ENCODE results near the gene GMCL1.
"Not testable (repeated sequence)": the region's sequence is repeated elsewhere in the genome, so short reads cannot be mapped to it uniquely, and the experiment has no call there.

The GMCL1 gene

GRCh38 chr2:69801745-69802290 is 27.6 kb upstream of the GMCL1 start:
- H3K9me3 ChIP-seq (ENCODE audit: low read depth, low read length): no peaks in the 10 kb centered on the region
- H3K4me3 ChIP-seq: no peak overlapping the region
- H3K9ac ChIP-seq (ENCODE audit: insufficient read length): no peak overlapping the region
- TF ChIP-seq EZH2 (IDR thresholded peaks at IDR 0.05) (no peak), POLR2AphosphoS5 (IDR thresholded peaks at IDR 0.05; ENCODE audit: borderline replicate concordance, low read depth, low read length) (no peak), FOXP2 (optimal IDR thresholded peaks at IDR 0.05; ENCODE audit: control extremely low read depth, extremely low read length, insufficient read depth) (no peak)
- no peak overlapping the region for H3K27ac ChIP-seq
- H3K36me3 ChIP-seq (ENCODE audit: insufficient read depth, low read length): no peaks in the 10 kb centered on the region
- DNase-seq (ENCODE audit: low read depth, low spot score): no peak

DNA sequence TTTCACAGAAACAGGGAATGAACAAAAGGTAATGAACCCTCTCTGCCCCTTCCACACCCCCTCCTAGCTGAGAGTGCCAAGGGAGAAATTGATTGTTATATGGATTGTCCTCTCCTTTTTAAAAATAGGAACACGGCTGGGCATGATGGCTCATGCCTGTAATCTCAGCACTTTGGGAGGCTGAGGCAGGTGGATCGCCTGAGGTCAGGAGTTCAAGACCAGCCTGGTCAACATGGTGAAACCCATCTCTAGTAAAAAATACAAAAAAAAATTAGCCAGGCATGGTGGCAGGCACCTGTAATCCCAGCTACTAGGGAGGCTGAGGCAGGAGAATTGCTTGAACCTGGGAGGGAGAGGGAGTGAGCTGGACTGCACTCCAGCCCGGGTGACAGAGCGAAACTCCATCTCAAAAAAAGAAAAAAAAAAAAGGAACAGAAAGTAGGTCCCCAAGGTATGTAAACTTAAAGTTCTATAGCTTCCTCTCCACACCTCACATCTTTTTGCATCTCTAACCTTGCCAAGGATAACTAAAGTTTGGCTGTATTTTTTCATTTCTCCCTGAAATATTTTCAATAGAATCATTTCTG is 26.6 kb upstream of the GMCL1 start:
- not testable (repeated sequence) for DNase-seq (ENCODE audit: low read depth, low spot score); H3K27ac ChIP-seq; H3K9me3 ChIP-seq (ENCODE audit: low read depth, low read length); H3K9ac ChIP-seq (ENCODE audit: insufficient read length); H3K4me3 ChIP-seq; H3K36me3 ChIP-seq (ENCODE audit: insufficient read depth, low read length)

GRCh38 chr2:69804416-69804815 is 25.0 kb upstream of the GMCL1 start:
- Histone ChIP-seq H3K9ac (ENCODE audit: insufficient read length) (no peak overlapping the region), H3K4me3 (no peak overlapping the region), H3K9me3 (ENCODE audit: low read depth, low read length) (no peaks in the 10 kb centered on the region), H3K36me3 (ENCODE audit: insufficient read depth, low read length) (no peaks in the 10 kb centered on the region), H3K27ac (no peak overlapping the region)
- no peak for DNase-seq (ENCODE audit: low read depth, low spot score)
- TF ChIP-seq POLR2AphosphoS5 (IDR thresholded peaks at IDR 0.05; ENCODE audit: borderline replicate concordance, low read depth, low read length) (no peak), EZH2 (IDR thresholded peaks at IDR 0.05) (no peak), FOXP2 (optimal IDR thresholded peaks at IDR 0.05; ENCODE audit: control extremely low read depth, extremely low read length, insufficient read depth) (no peak)

- no peak for DNase-seq (ENCODE audit: low read depth, low spot score)
- H3K27ac ChIP-seq: no peak overlapping the region
- no peak for TF ChIP-seq POLR2AphosphoS5 (IDR thresholded peaks at IDR 0.05; ENCODE audit: borderline replicate concordance, low read depth, low read length)
- no peak for TF ChIP-seq FOXP2 (optimal IDR thresholded peaks at IDR 0.05; ENCODE audit: control extremely low read depth, extremely low read length, insufficient read depth)
- TF ChIP-seq EZH2 (IDR thresholded peaks at IDR 0.05): no peak
- no peak overlapping the region for H3K9ac ChIP-seq (ENCODE audit: insufficient read length)
- H3K9me3 ChIP-seq (ENCODE audit: low read depth, low read length): no peaks in the 10 kb centered on the region
- no peaks in the 10 kb centered on the region for H3K36me3 ChIP-seq (ENCODE audit: insufficient read depth, low read length)
- no peak overlapping the region for H3K4me3 ChIP-seq
Measured at GRCh38 chr2:69805887-69806286, 23.6 kb upstream of the GMCL1 start.

GRCh38 chr2:69807821-69808540 is 21.5 kb upstream of the GMCL1 start:
- H3K9ac ChIP-seq (ENCODE audit: insufficient read length): no peak overlapping the region

DNA sequence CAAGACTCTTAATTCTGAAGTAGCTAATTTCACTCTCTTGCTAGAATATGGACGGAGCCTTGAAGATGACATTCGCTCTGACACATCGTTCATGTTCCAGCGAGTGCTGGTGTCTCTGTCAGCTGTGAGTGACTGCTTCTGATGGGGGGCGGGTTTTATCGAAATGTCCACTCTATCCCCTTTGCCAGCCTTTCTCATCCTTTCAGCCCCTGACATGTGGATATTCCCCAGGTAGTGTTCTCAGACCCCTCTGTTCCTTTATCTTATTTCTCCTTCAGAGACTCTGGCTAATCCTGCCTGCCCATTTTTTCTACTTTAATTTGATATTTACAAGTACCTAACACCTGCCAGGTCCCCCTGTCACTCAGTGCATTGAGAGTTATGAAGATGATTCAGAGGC is 18.9 kb upstream of the GMCL1 start:
- no peak for DNase-seq (ENCODE audit: low read depth, low spot score)
- no peak overlapping the region for H3K9ac ChIP-seq (ENCODE audit: insufficient read length)
- TF ChIP-seq FOXP2 (optimal IDR thresholded peaks at IDR 0.05; ENCODE audit: control extremely low read depth, extremely low read length, insufficient read depth) (no peak), POLR2AphosphoS5 (IDR thresholded peaks at IDR 0.05; ENCODE audit: borderline replicate concordance, low read depth, low read length) (no peak), EZH2 (IDR thresholded peaks at IDR 0.05) (no peak)
- no peaks in the 10 kb centered on the region for H3K9me3 ChIP-seq (ENCODE audit: low read depth, low read length)
- no peak overlapping the region for H3K27ac ChIP-seq
- H3K36me3 ChIP-seq (ENCODE audit: insufficient read depth, low read length): no peaks in the 10 kb centered on the region
- no peak overlapping the region for H3K4me3 ChIP-seq

More at GRCh38 chr2:69807821-69808540, 21.5 kb upstream of the GMCL1 start:
- Histone ChIP-seq H3K36me3 (ENCODE audit: insufficient read depth, low read length) (no peaks in the 10 kb centered on the region), H3K4me3 (no peak overlapping the region), H3K27ac (no peak overlapping the region), H3K9me3 (ENCODE audit: low read depth, low read length) (no peaks in the 10 kb centered on the region)
- TF ChIP-seq POLR2AphosphoS5 (IDR thresholded peaks at IDR 0.05; ENCODE audit: borderline replicate concordance, low read depth, low read length): no peak
- TF ChIP-seq EZH2 (IDR thresholded peaks at IDR 0.05): no peak
- no peak for TF ChIP-seq FOXP2 (optimal IDR thresholded peaks at IDR 0.05; ENCODE audit: control extremely low read depth, extremely low read length, insufficient read depth)
- no peak for DNase-seq (ENCODE audit: low read depth, low spot score)

GRCh38 chr2:69811018-69811417 is 18.4 kb upstream of the GMCL1 start:
- H3K4me3 ChIP-seq: no peak overlapping the region
- H3K27ac ChIP-seq: no peak overlapping the region
- H3K9me3 ChIP-seq (ENCODE audit: low read depth, low read length): no peaks in the 10 kb centered on the region
- no peaks in the 10 kb centered on the region for H3K36me3 ChIP-seq (ENCODE audit: insufficient read depth, low read length)
- TF ChIP-seq FOXP2 (optimal IDR thresholded peaks at IDR 0.05; ENCODE audit: control extremely low read depth, extremely low read length, insufficient read depth): no peak
- no peak for TF ChIP-seq EZH2 (IDR thresholded peaks at IDR 0.05)
- no peak for TF ChIP-seq POLR2AphosphoS5 (IDR thresholded peaks at IDR 0.05; ENCODE audit: borderline replicate concordance, low read depth, low read length)
- DNase-seq (ENCODE audit: low read depth, low spot score): no peak
- H3K9ac ChIP-seq (ENCODE audit: insufficient read length): no peak overlapping the region

DNA sequence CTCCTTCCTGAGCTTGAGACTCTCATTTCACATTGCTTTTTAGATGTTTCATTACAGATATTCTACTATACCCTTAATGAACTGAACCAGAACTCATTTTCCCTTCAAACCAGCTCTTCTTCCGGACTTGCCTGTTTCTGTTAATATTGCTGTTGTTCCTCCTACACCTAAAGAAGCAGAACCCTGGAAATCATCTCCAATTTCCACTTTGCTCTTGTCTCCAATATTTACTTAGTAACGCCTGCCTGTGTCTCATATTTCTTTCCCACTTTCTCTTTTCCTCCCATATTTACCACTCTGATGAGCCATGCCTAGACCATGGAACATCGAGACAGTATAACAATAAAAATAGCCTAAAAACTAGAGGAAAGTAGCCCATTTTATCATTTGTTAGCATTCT is 17.9 kb upstream of the GMCL1 start:
- Histone ChIP-seq H3K9ac (ENCODE audit: insufficient read length) (no peak overlapping the region), H3K27ac (no peak overlapping the region), H3K4me3 (no peak overlapping the region), H3K9me3 (ENCODE audit: low read depth, low read length) (no peaks in the 10 kb centered on the region), H3K36me3 (ENCODE audit: insufficient read depth, low read length) (no peaks in the 10 kb centered on the region)
- DNase-seq (ENCODE audit: low read depth, low spot score): no peak
- no peak for TF ChIP-seq POLR2AphosphoS5 (IDR thresholded peaks at IDR 0.05; ENCODE audit: borderline replicate concordance, low read depth, low read length)
- no peak for TF ChIP-seq EZH2 (IDR thresholded peaks at IDR 0.05)
- no peak for TF ChIP-seq FOXP2 (optimal IDR thresholded peaks at IDR 0.05; ENCODE audit: control extremely low read depth, extremely low read length, insufficient read depth)
